GM18873 (cell line): ENCODE data around the gene CDC34.
"Not testable (repeated sequence)": the region's sequence is repeated elsewhere in the genome, so short reads cannot be mapped to it uniquely, and the experiment has no call there.

Experiments used
- ATAC-seq: cut with Tn5 transposase; IDR thresholded peaks from one replicate; pipeline ENCODE4 v1.9.1; 2021; ENCODE audit warnings: mild to moderate bottlenecking, moderate library complexity, moderate number of reproducible peaks; ENCODE audit not compliant: unreplicated experiment, low FRiP score

CDC34 gene

DNA sequence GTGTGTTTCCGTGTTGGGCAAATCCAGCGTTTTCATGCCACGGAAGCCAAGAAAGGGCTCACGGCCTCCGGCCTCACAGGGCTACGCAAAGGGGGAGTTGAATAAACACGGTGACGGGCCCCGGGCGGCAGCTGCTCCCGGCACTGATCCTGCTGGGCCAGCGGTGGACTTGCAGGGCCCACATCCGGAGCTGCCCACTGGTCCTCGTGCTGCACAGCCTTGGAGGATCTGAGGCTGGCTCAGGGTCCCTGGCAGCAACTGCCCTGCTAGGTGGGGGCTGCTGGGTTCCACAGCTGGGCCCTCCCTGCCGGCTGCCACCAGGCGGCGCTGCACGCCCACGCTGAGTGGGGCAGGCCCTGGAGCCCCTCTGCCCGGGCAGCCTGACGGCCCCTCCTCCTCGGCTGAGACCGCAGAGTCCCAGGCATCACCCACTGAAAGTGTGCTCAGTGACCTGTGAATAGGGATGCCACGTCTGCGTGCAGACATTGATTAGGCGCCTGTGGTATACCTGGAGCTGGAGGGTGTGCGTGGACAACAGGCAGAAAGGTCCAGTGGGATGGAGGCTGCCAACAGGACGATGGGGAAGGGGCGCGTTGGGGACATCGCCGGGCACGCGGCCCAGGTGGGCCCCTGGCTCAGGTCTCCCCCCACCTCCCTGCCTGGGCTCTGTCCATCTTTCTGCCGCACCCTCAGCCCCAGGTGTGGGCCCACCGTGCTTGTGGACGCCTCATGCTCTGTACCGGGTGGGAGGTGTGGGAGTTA lies 52.9 kb downstream of the CDC34 start:
- no peak for ATAC-seq

DNA sequence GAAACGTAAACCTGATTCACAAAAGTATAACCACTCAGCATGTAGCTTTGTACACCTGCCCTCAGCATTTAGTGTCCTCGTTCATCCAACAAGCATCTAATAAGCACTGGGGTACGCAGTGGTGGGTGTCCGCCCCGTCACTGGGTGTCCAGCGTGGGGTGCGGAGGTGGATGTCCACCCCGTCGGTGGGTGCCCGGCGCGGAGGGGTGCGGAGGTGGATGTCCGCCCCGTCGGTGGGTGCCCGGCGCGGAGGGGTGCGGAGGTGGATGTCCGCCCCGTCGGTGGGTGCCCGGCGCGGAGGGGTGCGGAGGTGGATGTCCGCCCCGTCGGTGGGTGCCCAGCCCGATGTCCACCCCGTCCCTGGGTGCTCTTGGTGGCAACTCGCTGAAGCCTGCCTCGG lies 53.6 kb downstream of the CDC34 start:
- not testable (repeated sequence) for ATAC-seq

DNA sequence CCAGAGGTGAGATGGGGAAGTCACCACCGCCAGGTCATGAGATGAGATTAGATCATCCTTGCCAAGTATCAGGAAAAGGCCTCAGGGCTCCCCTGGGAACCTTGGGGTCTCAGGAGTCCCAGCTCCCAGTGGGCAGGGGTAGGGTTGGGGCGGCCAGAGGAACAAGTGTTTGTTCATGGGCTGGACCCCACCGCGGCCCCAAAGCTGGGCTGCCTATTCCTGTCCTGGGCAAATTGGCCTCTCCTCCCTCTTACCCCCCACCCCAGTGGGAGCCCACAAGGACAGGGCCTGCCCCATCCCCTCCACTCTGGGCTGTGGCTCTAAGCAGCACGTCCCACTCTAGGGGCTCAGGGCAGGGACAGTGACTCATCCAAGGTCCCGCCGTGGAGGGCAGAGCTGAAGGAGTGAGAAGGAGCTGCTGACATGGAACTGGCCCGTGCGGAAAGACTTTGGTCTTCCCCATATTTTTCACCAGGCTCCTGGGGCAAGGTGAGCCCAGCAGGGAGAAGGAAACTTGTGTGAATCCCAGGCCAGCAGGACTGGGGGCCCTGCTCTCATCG lies 54.1 kb downstream of the CDC34 start:
- ATAC-seq, result no peak

- ATAC-seq, result no peak
Observed at GRCh38 chr19:588093-588740, 56.7 kb downstream of the CDC34 start.

DNA sequence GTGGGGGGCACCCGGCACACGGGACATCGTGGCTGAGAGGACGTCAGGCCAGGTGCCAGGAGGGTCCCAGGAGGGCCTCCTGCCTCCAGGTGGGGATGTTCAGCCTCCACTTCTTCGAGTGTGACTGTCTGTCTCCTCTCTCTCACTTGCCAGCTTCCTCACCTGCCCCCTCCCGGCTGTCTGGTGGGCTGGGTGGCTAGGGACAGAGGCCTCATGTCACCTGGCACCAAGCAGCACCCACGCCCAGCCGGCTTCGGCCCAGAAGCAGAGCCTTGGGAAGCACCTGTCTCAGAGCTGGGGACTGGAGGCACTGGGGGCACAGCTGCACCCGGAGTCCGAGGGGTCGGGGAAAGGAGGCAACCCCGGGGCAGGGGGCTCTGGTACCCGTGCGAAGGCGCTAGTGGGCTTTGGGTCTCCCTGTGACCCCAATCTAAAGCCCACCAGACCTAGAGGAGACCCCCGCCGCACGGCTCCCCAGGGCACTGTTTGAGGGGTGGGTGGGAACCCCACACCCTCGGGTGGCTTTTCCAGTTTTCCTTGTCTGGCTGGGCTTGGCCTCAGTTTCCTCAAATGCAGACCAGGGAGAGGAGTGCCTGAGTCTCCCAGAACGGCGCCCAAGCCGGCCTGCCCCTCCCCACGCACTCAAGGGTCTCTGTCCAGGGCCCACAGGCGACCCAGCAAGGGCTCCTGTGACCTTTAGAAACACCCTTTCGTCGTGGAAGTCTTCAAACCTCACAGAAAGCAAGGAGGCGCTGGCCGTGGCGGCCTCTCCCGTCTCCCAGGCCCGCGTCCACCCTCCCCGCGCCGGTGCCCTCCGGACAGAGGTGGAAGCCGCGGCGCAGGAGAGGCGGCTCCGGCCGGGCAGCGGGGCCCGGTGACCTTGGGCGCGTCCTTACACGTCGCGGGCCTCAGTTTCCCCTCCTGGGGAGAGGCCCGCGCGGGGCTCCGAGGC lies 57.5 kb downstream of the CDC34 start:
- ATAC-seq, result no peak

DNA sequence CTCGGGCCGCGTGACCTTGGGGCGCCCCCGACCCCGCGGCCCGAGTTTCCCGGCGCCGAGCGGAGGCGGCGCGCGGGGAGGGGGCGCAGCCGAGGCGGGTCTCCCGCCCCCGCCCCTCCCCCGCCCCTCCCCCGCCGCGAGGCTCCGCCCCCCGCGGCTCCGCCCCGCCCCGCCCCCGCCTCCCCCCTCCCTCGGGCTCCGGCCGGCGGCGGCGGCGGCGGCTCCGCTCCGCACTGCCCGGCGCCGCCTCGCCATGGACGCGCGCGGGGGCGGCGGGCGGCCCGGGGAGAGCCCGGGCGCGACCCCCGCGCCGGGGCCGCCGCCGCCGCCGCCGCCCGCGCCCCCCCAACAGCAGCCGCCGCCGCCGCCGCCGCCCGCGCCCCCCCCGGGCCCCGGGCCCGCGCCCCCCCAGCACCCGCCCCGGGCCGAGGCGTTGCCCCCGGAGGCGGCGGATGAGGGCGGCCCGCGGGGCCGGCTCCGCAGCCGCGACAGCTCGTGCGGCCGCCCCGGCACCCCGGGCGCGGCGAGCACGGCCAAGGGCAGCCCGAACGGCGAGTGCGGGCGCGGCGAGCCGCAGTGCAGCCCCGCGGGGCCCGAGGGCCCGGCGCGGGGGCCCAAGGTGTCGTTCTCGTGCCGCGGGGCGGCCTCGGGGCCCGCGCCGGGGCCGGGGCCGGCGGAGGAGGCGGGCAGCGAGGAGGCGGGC lies 58.3 kb downstream of the CDC34 start, which contains the start of gene HCN2:
TSS of gene HCN2 (plus strand) at position 189 of the 703 bp plus-strand sequence. CDS start at position 254, 65 bp downstream.
- no peak for ATAC-seq

- no peak for ATAC-seq
Observed at GRCh38 chr19:590396-590745, 58.8 kb downstream of the CDC34 start.

DNA sequence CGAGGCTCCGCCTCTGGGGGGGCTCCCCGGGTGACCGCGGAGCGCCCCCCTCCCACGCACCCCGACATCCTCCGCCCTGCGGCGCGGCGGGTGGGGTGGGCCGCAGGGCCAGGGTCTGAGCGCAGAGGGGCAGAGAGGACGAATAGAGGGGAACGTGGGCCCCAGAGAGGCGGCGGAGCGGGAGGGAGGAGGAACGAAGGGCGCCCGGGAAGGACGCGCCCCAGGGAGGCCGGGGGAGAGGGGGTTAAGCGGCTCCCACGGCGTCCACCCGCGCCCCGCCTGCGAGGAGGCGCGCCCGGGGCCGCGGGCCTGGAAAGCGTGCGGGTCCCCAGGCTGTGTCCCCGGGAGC lies 59.2 kb downstream of the CDC34 start:
- ATAC-seq, result no peak

DNA sequence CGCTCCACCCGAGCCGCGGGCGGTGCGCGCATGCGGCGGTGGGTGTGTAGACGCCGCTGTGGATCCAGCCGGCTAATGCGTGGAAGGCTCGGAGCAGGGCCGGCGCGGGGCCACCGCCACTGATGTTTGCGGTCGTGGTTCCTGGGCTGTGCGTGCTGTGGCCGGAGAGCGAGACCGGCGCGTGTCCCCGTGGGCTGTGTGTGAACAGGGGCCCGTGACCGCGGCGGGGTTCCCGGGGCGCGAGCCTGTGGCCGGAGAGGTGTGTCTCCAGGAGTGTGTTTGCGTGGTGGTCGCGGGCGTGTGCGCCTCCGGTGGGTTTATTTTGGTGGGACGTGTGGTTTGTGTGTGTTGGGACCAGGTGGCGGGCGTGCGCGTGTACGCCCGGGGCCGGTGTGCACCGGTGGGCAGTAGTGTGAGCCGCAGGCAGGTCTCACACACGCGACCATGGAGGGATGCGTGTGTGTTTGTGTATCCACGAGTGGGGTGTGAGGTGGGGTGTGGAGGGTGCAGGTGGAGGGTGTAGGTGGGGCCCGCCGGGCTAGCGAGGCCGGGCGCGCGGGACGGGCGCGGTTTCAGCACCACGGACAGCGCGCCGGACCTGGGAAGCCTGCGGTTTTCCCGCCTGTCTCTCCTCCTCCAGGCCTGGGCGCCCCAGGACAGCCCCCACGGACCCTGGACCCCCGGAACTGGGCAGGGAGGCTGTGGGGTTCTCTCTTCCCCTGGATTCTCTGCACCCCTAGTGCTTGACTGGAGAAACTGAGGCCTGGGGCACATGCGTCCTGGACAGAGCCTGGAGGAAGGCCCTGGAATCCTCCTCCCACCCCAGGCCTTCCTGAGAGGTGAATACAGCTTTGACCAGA lies 59.8 kb downstream of the CDC34 start:
- no peak for ATAC-seq
